IgD-negative memory B cell (primary cell): ENCODE results near the gene ITGAV. TPM values are rescaled to one million over a fixed set of nuclear protein-coding genes. Genes with fewer than 3 reads are reported as not detected.

Experiments used
- H3K27ac Mint-ChIP-seq, 3 donors: one replicate each; pipeline ENCODE4 v1.8.0; 2020 to 2022; ENCODE audit warnings: mild to moderate bottlenecking in 3 of 3, mixed read lengths in 3 of 3, moderate library complexity in 1 of 3
- H3K27me3 Mint-ChIP-seq: one replicate; pipeline ENCODE4 v1.8.0; 2021; ENCODE audit warnings: mixed read lengths
- H3K36me3 Mint-ChIP-seq: one replicate; pipeline ENCODE4 v1.8.0; 2020; ENCODE audit warnings: mild to moderate bottlenecking, mixed read lengths
- H3K4me1 Mint-ChIP-seq, 3 donors: one replicate each; pipeline ENCODE4 v1.8.0; 2020 to 2022; ENCODE audit warnings: mixed read lengths in 3 of 3, mild to moderate bottlenecking in 1 of 3
- H3K4me3 Mint-ChIP-seq, 4 donors: one replicate each; pipeline ENCODE4 v1.8.0; 2020 to 2022; ENCODE audit warnings: mild to moderate bottlenecking in 4 of 4, mixed read lengths in 4 of 4, moderate library complexity in 3 of 4
- H3K9me3 Mint-ChIP-seq, 3 donors: one replicate each; pipeline ENCODE4 v1.8.0; 2020 to 2021; ENCODE audit warnings: mixed read lengths in 3 of 3, mild to moderate bottlenecking in 1 of 3
- polyA plus RNA-seq: library from polyadenylated mRNA; unstranded; fragments of 300-500 nt; fragmentation: Illumina TruSeq; gene quantifications from one replicate; pipeline ENCODE4 v1.2.3, GENCODE V29; 2021

The ITGAV gene
- polyA plus RNA-seq, 1 donor from 2014 or later = 0.61 TPM

DNA sequence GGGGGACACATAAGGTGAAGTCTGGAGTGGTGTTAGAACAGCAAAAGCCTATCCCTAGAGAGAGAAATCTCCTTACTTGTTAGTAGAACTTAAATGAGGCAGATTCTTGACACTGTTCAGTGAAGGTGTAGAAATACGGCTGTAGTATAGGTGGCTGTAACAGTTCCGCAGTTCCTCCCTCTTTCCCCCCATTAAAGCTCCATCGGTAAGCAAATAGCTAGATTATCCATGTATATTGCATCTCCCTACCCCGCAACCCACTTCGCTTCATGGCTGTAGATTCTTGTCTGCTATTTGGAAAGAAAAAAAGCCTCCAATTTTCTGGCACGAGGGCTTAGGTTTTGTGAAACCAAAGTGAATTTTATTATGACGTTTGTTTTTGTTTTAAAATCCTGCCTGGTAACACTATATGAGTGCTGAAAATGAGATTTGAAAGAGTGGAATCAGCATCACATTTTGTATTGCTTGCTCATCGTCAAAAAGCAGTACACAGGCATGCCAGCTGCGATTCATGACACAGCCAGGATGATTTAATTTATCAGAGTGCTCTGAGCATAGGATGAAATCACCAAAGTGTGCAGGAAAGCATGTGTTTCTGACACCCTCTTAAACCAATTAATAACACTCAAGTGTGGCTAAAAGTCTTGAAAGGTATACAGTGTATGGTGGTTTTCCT lies 105.4 kb downstream of the ITGAV start:
- Mint-ChIP-seq H3K27ac (no peak overlapping the region), H3K9me3 (no peaks in the 10 kb centered on the region), H3K4me1 (peaks cover 0 to 5% (median 3%) of the 10 kb centered on the region in 3 donors), H3K27me3 (peaks cover 17% of the 10 kb centered on the region), H3K36me3 (no peaks in the 10 kb centered on the region), H3K4me3 (peak overlapping the region in 3 of 4 donors; percentile 10 to 93 (median 86))

DNA sequence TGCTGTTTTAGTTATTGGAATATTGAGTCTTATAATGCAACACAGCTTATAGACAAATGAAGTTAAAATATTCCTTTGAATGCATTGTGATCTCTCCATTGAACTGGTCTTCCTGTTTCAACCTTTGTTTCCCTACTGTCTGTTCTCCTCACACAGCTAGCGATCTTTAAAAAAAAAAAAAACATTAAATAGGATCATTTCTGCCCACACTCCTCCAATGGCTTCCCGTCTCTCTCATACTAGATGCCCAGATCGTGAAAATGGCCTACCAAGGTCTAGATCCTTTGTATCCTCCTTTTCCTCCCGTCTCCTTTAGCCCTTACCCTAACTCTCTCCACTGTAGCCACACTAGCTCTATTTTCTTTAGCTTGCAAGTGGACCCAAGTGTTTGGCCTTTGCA lies 106.4 kb downstream of the ITGAV start:
- Mint-ChIP-seq H3K36me3 (no peaks in the 10 kb centered on the region), H3K4me3 (peak overlapping the region in 1 of 4 donors; percentile 35), H3K4me1 (peaks cover 0 to 5% (median 3%) of the 10 kb centered on the region in 3 donors), H3K27ac (no peak overlapping the region), H3K27me3 (peaks cover 17% of the 10 kb centered on the region), H3K9me3 (no peaks in the 10 kb centered on the region)

DNA sequence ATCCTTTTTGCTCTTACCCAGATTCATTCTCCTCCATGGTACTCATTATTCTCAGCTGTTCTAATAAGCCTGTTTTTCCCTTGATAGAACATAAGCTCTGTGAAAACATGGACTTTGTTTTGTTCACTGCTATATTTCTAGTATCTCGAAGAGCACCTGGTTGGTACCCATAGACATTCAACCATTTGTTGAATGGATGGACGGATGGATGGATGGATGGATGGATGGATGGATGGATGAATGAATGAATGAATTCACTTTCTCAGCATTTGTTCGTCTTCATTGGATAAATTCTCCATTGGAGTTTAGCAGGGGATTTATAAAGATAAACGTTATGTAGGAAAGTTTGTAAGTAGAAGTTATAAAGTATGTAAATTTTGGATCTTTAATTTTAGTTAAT lies 106.9 kb downstream of the ITGAV start:
- peaks cover 17% of the 10 kb centered on the region for H3K27me3 Mint-ChIP-seq
- no peaks in the 10 kb centered on the region for H3K36me3 Mint-ChIP-seq
- peaks cover 0 to 5% (median 3%) of the 10 kb centered on the region in 3 donors for H3K4me1 Mint-ChIP-seq
- no peaks in the 10 kb centered on the region for H3K9me3 Mint-ChIP-seq
- H3K27ac Mint-ChIP-seq = no peak overlapping the region
- no peak overlapping the region for H3K4me3 Mint-ChIP-seq

DNA sequence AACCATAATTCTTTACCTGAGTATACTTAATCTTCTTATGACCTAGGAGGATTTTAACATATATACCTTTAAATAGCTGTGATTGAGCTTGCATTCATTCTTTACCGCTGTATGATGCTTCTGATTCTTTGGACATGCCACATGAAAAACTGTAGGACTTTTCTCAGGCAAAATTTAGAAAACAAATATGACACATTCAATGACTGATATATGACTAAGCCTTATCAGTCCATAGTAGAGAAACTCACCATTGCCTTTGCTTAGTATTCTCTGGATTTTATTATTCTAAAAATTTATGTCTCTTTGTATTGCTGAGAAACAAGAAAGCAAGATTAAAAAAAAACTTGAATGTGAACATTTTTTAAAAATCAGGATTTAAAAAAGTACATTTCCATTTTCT lies 107.7 kb downstream of the ITGAV start:
- Mint-ChIP-seq H3K36me3 (no peaks in the 10 kb centered on the region), H3K4me1 (peaks cover 0 to 5% (median 3%) of the 10 kb centered on the region in 3 donors), H3K27ac (no peak overlapping the region), H3K27me3 (peaks cover 17% of the 10 kb centered on the region), H3K4me3 (no peak overlapping the region), H3K9me3 (no peaks in the 10 kb centered on the region)

DNA sequence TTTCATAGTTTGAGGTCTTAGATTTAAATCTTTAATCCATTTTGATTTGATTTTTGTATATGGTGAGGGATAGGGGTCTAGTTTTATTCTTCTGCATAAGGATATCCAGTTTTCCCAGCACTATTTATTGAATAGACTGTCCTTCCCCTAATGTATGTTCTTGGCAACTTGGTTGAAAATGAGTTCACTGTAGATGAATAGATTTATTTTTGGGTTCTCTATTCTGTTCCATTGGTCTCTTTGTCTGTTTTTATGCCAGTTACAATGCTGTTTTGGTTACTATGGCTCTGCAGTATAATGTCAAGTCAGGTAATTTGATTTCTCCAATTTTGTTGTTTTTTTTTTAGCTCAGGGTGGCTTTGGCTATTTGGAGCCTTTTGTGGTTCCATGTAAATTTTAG lies 109.9 kb downstream of the ITGAV start:
- Mint-ChIP-seq H3K4me1 (peaks cover 0 to 3% (median 0%) of the 10 kb centered on the region in 3 donors), H3K27me3 (peaks cover 7% of the 10 kb centered on the region), H3K4me3 (no peak overlapping the region), H3K27ac (no peak overlapping the region), H3K9me3 (peaks cover 0 to 2% (median 0%) of the 10 kb centered on the region in 3 donors), H3K36me3 (no peaks in the 10 kb centered on the region)

DNA sequence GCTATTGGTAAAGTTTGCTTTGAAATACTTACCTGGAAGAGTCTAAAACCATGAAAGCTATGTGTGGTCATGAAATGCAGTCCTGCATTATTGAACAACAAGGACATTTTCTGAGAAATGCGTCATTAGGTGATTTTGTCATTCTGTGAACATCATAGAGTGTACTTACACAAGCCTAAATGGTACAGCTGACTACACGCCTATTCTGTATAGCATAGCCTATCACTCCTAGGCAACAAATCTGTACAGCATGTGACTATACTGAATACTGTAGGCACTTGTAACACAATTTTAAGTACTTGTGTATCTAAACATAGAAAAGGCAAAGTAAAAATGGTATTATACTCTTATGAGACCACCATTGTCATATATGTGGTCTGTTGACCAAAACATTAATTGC lies 112.2 kb downstream of the ITGAV start:
- Mint-ChIP-seq H3K36me3 (no peaks in the 10 kb centered on the region), H3K4me3 (no peak overlapping the region), H3K4me1 (no peaks in the 10 kb centered on the region), H3K9me3 (peaks cover 0 to 4% (median 0%) of the 10 kb centered on the region in 3 donors), H3K27ac (no peak overlapping the region), H3K27me3 (no peaks in the 10 kb centered on the region)

DNA sequence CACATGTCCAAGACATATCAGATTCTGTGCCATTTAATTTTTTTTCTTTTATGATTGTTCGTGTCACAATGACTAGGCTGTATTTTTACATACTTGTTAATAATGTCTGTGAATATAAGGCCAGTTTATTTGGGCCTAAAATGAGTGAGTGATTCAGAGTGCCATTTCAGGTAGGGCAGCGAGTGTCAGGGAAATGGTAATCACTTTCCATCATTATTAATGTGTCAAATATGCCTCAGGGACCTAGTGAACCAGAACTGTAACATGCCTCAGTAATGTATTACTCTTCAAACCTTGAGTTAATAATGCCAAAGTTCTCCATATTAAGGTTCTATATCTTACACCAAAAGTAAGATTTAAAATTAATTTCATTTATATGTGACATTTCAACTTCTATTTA lies 112.6 kb downstream of the ITGAV start:
- Mint-ChIP-seq H3K27me3 (no peaks in the 10 kb centered on the region), H3K27ac (no peak overlapping the region), H3K9me3 (peaks cover 0 to 4% (median 0%) of the 10 kb centered on the region in 3 donors), H3K4me1 (no peaks in the 10 kb centered on the region), H3K36me3 (no peaks in the 10 kb centered on the region), H3K4me3 (no peak overlapping the region)

DNA sequence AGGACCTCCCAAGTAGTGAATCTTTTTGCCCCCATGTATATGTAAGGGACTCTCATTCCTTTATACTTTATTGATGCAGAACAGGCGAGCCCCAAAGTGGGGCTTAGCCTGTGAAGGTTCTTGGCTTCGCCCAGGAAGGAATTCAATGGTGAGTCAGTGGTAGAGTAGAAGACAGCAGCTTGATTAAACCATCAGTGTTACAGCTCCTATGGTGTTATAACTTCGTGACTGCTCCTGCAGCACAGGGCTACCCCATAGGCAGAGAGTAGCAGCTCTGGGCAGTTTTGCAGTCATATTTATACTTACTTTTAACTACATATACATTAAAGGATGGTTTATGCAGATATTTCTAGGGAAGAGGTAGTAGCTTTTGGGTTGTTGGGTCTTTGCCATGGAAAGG lies 115.0 kb downstream of the ITGAV start:
- Mint-ChIP-seq H3K27ac (no peak overlapping the region), H3K4me3 (no peak overlapping the region), H3K4me1 (no peaks in the 10 kb centered on the region), H3K27me3 (no peaks in the 10 kb centered on the region), H3K36me3 (no peaks in the 10 kb centered on the region), H3K9me3 (peaks cover 0 to 4% (median 2%) of the 10 kb centered on the region in 3 donors)

DNA sequence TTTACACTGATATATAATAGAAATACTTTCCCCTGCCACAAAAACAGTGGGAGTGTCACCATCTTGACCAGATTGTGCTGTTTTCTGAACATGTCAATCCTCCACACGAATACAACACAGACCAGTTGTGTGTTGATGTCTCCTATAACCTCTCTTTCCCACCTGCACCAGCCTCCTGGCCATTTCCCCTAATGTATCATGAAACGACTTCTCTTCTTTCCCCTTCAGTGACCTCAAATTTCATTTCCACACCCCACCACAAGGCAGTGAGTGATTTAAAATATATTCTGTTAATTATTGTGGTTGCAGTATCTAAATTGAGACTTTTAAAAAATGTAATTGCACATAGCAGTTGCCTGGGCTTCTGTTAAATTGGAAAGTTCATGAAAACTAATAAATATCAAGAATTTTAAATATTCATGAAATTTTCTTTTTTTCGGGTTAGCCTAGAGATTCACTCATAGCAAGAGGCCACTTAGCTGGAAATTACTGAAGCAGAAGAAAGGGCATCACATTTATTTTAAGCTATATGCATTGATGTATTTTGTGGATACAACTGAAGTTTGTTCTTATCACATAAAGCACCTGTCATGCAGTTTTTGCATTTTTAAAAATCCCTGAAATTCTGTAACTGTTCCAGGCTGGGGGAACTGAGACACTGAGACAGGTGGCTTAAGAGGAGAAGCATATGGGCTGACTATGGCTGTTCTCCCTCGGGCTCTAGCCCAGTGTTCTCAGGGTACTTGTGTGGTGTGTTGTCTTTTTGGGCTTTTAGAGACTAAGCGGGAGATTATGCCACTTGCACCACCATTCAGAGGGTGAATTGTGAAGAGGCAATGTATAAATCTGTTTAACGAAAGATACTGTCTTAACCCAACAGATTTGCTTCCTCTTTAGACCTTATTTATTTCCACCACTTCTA lies 119.9 kb downstream of the ITGAV start:
- no peaks in the 10 kb centered on the region for H3K27me3 Mint-ChIP-seq

DNA sequence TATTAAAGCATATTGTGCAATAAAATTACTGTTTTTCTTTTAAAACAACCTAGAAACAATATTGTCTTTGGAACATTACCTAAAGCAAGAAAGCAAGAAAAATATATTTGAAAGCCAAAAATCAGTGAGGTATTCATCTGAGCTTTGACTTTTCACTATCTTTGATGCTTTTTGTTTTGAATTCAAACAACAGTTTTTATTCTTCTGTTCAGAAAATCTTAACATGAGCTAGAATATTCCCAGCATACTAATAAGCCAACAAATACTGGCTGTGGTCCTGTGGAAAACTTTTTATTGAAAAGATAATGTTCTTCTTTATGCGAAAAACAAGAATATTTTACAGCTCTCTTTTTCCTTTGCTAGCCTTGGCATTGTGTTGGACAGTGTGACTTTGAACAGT lies 123.8 kb downstream of the ITGAV start:
- Mint-ChIP-seq H3K4me1 (peaks cover 0 to 1% (median 0%) of the 10 kb centered on the region in 3 donors), H3K9me3 (peaks cover 0 to 2% (median 0%) of the 10 kb centered on the region in 3 donors), H3K27ac (no peak overlapping the region), H3K4me3 (no peak overlapping the region), H3K27me3 (peaks cover 3% of the 10 kb centered on the region), H3K36me3 (peaks cover 2% of the 10 kb centered on the region)

More for the DNA sequence above, 119.9 kb downstream of the ITGAV start:
- Mint-ChIP-seq H3K27ac (no peak overlapping the region), H3K9me3 (peaks cover 0 to 2% (median 2%) of the 10 kb centered on the region in 3 donors), H3K36me3 (no peaks in the 10 kb centered on the region), H3K4me1 (peaks cover 0 to 1% (median 0%) of the 10 kb centered on the region in 3 donors), H3K4me3 (no peak overlapping the region)

DNA sequence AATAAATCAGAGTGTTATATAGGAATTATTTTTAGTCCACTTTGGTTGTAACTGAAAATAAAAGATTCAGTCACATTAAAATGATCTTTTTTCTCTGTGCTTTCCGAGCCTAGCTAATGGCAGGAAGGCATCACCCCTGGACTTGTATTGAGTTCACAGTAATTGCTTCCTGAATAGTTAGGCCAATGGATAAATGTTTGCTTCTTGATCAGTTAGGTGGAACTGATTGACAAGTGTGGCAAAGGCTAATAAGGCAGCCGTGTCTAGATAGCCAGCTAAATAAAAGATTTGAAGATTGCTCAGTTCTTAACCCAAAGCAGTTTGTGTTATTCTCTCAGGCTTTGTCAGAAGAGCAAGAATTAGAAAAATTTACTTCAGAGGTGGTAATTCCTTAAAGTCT lies 124.8 kb downstream of the ITGAV start:
- Mint-ChIP-seq H3K36me3 (peaks cover 2% of the 10 kb centered on the region), H3K9me3 (no peaks in the 10 kb centered on the region), H3K27ac (no peak overlapping the region), H3K27me3 (peaks cover 6% of the 10 kb centered on the region), H3K4me3 (no peak overlapping the region), H3K4me1 (peaks cover 0 to 1% (median 0%) of the 10 kb centered on the region in 3 donors)

DNA sequence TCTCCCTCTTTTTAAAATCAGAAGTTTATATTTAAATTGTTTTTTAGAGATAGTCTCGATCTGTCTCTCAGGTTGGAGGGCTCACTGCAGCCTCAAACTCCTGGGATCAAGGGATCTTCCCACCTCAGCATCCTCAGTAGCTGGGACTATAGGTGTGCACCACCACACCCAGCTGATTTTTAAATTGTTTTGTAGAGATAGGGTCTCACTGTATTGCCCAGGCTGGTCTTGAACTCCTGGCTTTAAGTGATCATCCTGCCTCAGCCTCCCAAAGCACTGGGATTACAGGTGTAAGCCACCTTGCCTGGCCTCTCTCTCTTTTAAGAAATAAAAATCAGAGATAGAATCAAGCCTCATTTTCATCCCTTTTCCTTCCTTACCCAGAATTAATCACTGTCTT lies 126.1 kb downstream of the ITGAV start:
- Mint-ChIP-seq H3K4me1 (no peaks in the 10 kb centered on the region), H3K4me3 (no peak overlapping the region), H3K27me3 (peaks cover 6% of the 10 kb centered on the region), H3K36me3 (peaks cover 2% of the 10 kb centered on the region), H3K9me3 (no peaks in the 10 kb centered on the region), H3K27ac (no peak overlapping the region)

DNA sequence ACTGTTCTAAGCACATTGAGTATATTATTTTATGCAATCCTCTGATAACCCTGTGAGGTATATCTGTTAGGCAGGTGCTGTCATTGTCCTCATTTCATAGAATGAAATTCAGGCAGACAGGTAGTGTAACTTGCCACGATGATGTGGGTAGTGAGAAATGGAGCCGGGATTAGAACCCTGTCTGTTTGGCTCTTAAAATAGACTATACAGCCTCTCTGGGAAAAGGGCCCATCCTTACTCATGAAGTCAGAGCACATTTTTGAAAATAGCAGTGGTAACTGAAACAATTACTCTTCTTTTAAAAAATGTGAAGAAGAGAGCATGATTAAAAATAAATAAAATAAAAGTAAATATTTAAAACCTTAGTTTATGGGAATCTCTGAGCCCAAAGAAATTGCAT lies 127.0 kb downstream of the ITGAV start:
- Mint-ChIP-seq H3K36me3 (peaks cover 2% of the 10 kb centered on the region), H3K4me1 (no peaks in the 10 kb centered on the region), H3K27ac (no peak overlapping the region), H3K4me3 (no peak overlapping the region), H3K9me3 (no peaks in the 10 kb centered on the region), H3K27me3 (peaks cover 6% of the 10 kb centered on the region)

DNA sequence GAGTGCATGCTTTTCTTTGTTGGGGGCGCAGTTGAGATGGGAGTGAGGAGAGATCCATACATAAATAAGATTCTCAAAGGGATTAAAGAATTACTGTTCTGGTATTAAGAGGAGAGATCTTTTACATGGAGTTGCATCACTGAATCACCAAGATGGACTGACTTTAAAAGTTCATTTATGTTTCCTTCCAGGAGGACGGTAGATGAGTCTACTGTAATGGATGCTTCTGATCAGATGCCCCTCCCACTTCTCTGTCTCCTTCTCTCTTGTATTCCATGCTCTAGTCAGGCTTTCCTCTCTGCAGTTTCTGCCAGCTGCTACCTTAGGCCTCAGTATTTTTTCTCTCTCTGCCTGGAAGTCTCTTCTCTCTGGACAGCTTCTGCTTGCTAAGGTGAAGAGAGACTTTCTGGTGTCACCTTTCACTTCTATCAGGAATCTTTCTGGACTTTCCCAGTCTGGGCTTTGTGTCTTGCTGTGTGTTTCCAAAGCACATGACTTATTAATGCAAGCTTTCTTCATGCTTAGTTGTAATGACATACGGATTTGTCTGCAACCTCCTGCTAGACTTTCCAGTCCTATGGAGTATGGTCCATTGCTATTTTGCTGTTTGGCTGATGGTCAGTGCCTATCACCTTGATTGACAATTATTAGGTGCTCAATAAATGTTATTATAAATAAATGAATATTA lies 127.6 kb downstream of the ITGAV start:
- H3K4me3 Mint-ChIP-seq = no peak overlapping the region
- H3K36me3 Mint-ChIP-seq = peaks cover 2% of the 10 kb centered on the region
- no peaks in the 10 kb centered on the region for H3K4me1 Mint-ChIP-seq
- H3K27me3 Mint-ChIP-seq = peaks cover 6% of the 10 kb centered on the region
- H3K27ac Mint-ChIP-seq = no peak overlapping the region
- no peaks in the 10 kb centered on the region for H3K9me3 Mint-ChIP-seq

DNA sequence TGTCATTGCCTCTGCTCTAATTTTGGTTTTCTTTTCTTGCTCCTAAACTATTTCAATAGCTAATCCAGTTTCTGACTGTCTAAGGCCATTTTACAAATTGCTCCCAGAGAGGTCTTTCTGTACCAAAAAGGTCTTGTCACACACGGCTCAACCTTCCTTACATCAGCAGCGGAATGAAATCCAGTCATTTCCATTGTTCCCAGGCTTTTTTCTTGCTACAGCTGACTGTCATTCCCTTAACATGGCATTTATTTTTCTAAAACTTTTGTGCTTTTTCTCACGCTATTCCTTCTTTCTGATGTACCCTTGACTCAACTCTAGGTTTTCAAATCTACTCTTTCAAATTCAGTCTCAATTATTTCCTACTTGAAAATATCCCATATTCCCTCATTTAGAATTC lies 128.3 kb downstream of the ITGAV start:
- peaks cover 6% of the 10 kb centered on the region for H3K27me3 Mint-ChIP-seq
- H3K36me3 Mint-ChIP-seq = peaks cover 2% of the 10 kb centered on the region
- H3K9me3 Mint-ChIP-seq = no peaks in the 10 kb centered on the region
- no peak overlapping the region for H3K27ac Mint-ChIP-seq
- no peak overlapping the region for H3K4me3 Mint-ChIP-seq
- no peaks in the 10 kb centered on the region for H3K4me1 Mint-ChIP-seq
